HEK293 (cell line): ENCODE data around the gene PPM1E.

Experiments
- FEZF1 ChIP-seq: fragments of 450-650 bp; formaldehyde crosslinking; IDR thresholded peaks from 2 replicates; pipeline ENCODE4 v1.5.1; 2016; ENCODE audit warnings: missing biosample characterization, missing genetic modification characterization
- GFI1B ChIP-seq: fragments of 450-650 bp; formaldehyde crosslinking; IDR thresholded peaks from 2 replicates; pipeline ENCODE4 v1.5.1; 2016; ENCODE audit warnings: missing biosample characterization, missing genetic modification characterization
- GLIS1 ChIP-seq: fragments of 450-650 bp; formaldehyde crosslinking; IDR thresholded peaks from 2 replicates; pipeline ENCODE4 v1.5.1; 2016; ENCODE audit warnings: missing biosample characterization, missing genetic modification characterization
- SP3 ChIP-seq: fragments of 450-650 bp; formaldehyde crosslinking; IDR thresholded peaks from 2 replicates; pipeline ENCODE4 v1.5.1; 2016; ENCODE audit warnings: missing biosample characterization, missing genetic modification characterization
- ZBTB17 ChIP-seq: fragments of 450-650 bp; formaldehyde crosslinking; IDR thresholded peaks from 2 replicates; pipeline ENCODE4 v1.5.1; 2016; ENCODE audit warnings: missing biosample characterization, missing genetic modification characterization
- ZNF175 ChIP-seq: fragments of 450-650 bp; formaldehyde crosslinking; IDR thresholded peaks from 2 replicates; pipeline ENCODE4 v1.5.1; 2016; ENCODE audit warnings: missing biosample characterization, missing genetic modification characterization
- ZNF19 ChIP-seq: fragments of 450-650 bp; formaldehyde crosslinking; IDR thresholded peaks from 2 replicates; pipeline ENCODE4; 2016; ENCODE audit warnings: missing biosample characterization, missing genetic modification characterization, low read depth
- ZNF2 ChIP-seq: fragments of 450-650 bp; formaldehyde crosslinking; IDR thresholded peaks from 2 replicates; pipeline ENCODE4 v1.5.1; 2016; ENCODE audit warnings: missing biosample characterization, missing genetic modification characterization
- ZNF37A ChIP-seq: fragments of 450-650 bp; IDR thresholded peaks from 2 replicates; pipeline ENCODE4 v1.5.1; 2018; ENCODE audit warnings: missing biosample characterization, missing genetic modification characterization
- ZNF433 ChIP-seq: fragments of 450-650 bp; formaldehyde crosslinking; IDR thresholded peaks from 2 replicates; pipeline ENCODE4 v1.5.1; 2016; ENCODE audit warnings: missing biosample characterization, missing genetic modification characterization, low read depth
- ZNF513 ChIP-seq: fragments of 450-650 bp; IDR thresholded peaks from 2 replicates; pipeline ENCODE4 v1.5.1; 2018; ENCODE audit warnings: missing biosample characterization, missing genetic modification characterization
- ZNF624 ChIP-seq: fragments of 450-650 bp; formaldehyde crosslinking; IDR thresholded peaks from 2 replicates; pipeline ENCODE4 v1.5.1; 2017; ENCODE audit warnings: missing biosample characterization, missing genetic modification characterization
- ZNF677 ChIP-seq: fragments of 450-650 bp; IDR thresholded peaks from 2 replicates; pipeline ENCODE4 v1.5.0; 2018; ENCODE audit warnings: missing biosample characterization, mild to moderate bottlenecking, missing genetic modification characterization, moderate library complexity
- ZNF707 ChIP-seq: fragments of 450-650 bp; formaldehyde crosslinking; IDR thresholded peaks from 2 replicates; pipeline ENCODE4 v1.5.1; 2016; ENCODE audit warnings: missing biosample characterization, missing genetic modification characterization
- ZNF776 ChIP-seq: fragments of 450-650 bp; formaldehyde crosslinking; IDR thresholded peaks from 2 replicates; pipeline ENCODE4 v1.5.0; 2017; ENCODE audit warnings: missing biosample characterization, missing genetic modification characterization, borderline replicate concordance
- ZNF837 ChIP-seq: fragments of 450-650 bp; formaldehyde crosslinking; IDR thresholded peaks from 2 replicates; pipeline ENCODE4 v1.5.1; 2016; ENCODE audit warnings: missing biosample characterization, missing genetic modification characterization
- ZSCAN16 ChIP-seq: fragments of 450-650 bp; formaldehyde crosslinking; IDR thresholded peaks from 2 replicates; pipeline ENCODE4 v1.5.1; 2016; ENCODE audit warnings: missing biosample characterization, missing genetic modification characterization
- TF ChIP-seq, protein P1 (sequence below): fragments of 450-650 bp; formaldehyde crosslinking; IDR thresholded peaks from 2 replicates; pipeline ENCODE4 v1.5.0; 2017; ENCODE audit warnings: missing biosample characterization, missing genetic modification characterization, borderline replicate concordance
- TF ChIP-seq, protein P2 (sequence below): fragments of 450-650 bp; formaldehyde crosslinking; IDR thresholded peaks from 2 replicates; pipeline ENCODE4 v1.5.1; 2016; ENCODE audit warnings: missing biosample characterization, missing genetic modification characterization
- TF ChIP-seq, protein P3 (sequence below): fragments of 450-650 bp; formaldehyde crosslinking; conservative IDR thresholded peaks from 2 replicates; pipeline ENCODE4 v1.5.1; 2016; ENCODE audit warnings: low read depth, missing biosample characterization, missing genetic modification characterization
- TF ChIP-seq, protein P4 (sequence below): fragments of 450-650 bp; formaldehyde crosslinking; IDR thresholded peaks from 2 replicates; pipeline ENCODE4 v1.5.1; 2016; ENCODE audit warnings: missing biosample characterization, missing genetic modification characterization, borderline replicate concordance
- TF ChIP-seq, protein P5 (sequence below): fragments of 450-650 bp; formaldehyde crosslinking; IDR thresholded peaks from 2 replicates; pipeline ENCODE4 v1.5.1; 2017; ENCODE audit warnings: missing biosample characterization, missing genetic modification characterization

Gene PPM1E

GRCh38 chr17:58822148-58823050, 66.7 kb downstream of the PPM1E start (continued):
- TF ChIP-seq, protein P1, sequence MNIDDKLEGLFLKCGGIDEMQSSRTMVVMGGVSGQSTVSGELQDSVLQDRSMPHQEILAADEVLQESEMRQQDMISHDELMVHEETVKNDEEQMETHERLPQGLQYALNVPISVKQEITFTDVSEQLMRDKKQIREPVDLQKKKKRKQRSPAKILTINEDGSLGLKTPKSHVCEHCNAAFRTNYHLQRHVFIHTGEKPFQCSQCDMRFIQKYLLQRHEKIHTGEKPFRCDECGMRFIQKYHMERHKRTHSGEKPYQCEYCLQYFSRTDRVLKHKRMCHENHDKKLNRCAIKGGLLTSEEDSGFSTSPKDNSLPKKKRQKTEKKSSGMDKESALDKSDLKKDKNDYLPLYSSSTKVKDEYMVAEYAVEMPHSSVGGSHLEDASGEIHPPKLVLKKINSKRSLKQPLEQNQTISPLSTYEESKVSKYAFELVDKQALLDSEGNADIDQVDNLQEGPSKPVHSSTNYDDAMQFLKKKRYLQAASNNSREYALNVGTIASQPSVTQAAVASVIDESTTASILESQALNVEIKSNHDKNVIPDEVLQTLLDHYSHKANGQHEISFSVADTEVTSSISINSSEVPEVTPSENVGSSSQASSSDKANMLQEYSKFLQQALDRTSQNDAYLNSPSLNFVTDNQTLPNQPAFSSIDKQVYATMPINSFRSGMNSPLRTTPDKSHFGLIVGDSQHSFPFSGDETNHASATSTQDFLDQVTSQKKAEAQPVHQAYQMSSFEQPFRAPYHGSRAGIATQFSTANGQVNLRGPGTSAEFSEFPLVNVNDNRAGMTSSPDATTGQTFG = no peak
- TF ChIP-seq ZNF19 (tag by site-specific recombination) (peak; percentile 68; the same call in 1 of the 2 replicates), GLIS1 (no peak), ZNF837 (tag by site-specific recombination) (no peak), SP3 (tag by site-specific recombination) (peak; percentile 61), ZNF433 (tag by site-specific recombination) (peak; percentile 83), ZNF707 (tag by site-specific recombination) (no peak), ZNF2 (no peak), ZNF776 (no peak), ZNF513 (tag by site-specific recombination) (no peak), ZNF677 (no peak), ZNF37A (tag by site-specific recombination) (no peak), FEZF1 (tag by site-specific recombination) (no peak; the same call in 1 of the 2 replicates), ZNF175 (tag by site-specific recombination) (no peak), GFI1B (peak; percentile 56; the same call in 1 of the 2 replicates), ZNF624 (no peak), ZBTB17 (tag by site-specific recombination) (no peak), ZSCAN16 (tag by site-specific recombination) (no peak)
- TF ChIP-seq, protein P2, sequence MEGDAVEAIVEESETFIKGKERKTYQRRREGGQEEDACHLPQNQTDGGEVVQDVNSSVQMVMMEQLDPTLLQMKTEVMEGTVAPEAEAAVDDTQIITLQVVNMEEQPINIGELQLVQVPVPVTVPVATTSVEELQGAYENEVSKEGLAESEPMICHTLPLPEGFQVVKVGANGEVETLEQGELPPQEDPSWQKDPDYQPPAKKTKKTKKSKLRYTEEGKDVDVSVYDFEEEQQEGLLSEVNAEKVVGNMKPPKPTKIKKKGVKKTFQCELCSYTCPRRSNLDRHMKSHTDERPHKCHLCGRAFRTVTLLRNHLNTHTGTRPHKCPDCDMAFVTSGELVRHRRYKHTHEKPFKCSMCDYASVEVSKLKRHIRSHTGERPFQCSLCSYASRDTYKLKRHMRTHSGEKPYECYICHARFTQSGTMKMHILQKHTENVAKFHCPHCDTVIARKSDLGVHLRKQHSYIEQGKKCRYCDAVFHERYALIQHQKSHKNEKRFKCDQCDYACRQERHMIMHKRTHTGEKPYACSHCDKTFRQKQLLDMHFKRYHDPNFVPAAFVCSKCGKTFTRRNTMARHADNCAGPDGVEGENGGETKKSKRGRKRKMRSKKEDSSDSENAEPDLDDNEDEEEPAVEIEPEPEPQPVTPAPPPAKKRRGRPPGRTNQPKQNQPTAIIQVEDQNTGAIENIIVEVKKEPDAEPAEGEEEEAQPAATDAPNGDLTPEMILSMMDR (tag by site-specific recombination) = no peak
- TF ChIP-seq, protein P3, sequence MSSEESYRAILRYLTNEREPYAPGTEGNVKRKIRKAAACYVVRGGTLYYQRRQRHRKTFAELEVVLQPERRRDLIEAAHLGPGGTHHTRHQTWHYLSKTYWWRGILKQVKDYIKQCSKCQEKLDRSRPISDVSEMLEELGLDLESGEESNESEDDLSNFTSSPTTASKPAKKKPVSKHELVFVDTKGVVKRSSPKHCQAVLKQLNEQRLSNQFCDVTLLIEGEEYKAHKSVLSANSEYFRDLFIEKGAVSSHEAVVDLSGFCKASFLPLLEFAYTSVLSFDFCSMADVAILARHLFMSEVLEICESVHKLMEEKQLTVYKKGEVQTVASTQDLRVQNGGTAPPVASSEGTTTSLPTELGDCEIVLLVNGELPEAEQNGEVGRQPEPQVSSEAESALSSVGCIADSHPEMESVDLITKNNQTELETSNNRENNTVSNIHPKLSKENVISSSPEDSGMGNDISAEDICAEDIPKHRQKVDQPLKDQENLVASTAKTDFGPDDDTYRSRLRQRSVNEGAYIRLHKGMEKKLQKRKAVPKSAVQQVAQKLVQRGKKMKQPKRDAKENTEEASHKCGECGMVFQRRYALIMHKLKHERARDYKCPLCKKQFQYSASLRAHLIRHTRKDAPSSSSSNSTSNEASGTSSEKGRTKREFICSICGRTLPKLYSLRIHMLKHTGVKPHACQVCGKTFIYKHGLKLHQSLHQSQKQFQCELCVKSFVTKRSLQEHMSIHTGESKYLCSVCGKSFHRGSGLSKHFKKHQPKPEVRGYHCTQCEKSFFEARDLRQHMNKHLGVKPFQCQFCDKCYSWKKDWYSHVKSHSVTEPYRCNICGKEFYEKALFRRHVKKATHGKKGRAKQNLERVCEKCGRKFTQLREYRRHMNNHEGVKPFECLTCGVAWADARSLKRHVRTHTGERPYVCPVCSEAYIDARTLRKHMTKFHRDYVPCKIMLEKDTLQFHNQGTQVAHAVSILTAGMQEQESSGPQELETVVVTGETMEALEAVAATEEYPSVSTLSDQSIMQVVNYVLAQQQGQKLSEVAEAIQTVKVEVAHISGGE (tag by site-specific recombination) = peak; percentile 86
- TF ChIP-seq, protein P4, sequence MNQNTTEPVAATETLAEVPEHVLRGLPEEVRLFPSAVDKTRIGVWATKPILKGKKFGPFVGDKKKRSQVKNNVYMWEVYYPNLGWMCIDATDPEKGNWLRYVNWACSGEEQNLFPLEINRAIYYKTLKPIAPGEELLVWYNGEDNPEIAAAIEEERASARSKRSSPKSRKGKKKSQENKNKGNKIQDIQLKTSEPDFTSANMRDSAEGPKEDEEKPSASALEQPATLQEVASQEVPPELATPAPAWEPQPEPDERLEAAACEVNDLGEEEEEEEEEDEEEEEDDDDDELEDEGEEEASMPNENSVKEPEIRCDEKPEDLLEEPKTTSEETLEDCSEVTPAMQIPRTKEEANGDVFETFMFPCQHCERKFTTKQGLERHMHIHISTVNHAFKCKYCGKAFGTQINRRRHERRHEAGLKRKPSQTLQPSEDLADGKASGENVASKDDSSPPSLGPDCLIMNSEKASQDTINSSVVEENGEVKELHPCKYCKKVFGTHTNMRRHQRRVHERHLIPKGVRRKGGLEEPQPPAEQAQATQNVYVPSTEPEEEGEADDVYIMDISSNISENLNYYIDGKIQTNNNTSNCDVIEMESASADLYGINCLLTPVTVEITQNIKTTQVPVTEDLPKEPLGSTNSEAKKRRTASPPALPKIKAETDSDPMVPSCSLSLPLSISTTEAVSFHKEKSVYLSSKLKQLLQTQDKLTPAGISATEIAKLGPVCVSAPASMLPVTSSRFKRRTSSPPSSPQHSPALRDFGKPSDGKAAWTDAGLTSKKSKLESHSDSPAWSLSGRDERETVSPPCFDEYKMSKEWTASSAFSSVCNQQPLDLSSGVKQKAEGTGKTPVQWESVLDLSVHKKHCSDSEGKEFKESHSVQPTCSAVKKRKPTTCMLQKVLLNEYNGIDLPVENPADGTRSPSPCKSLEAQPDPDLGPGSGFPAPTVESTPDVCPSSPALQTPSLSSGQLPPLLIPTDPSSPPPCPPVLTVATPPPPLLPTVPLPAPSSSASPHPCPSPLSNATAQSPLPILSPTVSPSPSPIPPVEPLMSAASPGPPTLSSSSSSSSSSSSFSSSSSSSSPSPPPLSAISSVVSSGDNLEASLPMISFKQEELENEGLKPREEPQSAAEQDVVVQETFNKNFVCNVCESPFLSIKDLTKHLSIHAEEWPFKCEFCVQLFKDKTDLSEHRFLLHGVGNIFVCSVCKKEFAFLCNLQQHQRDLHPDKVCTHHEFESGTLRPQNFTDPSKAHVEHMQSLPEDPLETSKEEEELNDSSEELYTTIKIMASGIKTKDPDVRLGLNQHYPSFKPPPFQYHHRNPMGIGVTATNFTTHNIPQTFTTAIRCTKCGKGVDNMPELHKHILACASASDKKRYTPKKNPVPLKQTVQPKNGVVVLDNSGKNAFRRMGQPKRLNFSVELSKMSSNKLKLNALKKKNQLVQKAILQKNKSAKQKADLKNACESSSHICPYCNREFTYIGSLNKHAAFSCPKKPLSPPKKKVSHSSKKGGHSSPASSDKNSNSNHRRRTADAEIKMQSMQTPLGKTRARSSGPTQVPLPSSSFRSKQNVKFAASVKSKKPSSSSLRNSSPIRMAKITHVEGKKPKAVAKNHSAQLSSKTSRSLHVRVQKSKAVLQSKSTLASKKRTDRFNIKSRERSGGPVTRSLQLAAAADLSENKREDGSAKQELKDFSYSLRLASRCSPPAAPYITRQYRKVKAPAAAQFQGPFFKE (tag by site-specific recombination) = no peak
- TF ChIP-seq, protein P5, sequence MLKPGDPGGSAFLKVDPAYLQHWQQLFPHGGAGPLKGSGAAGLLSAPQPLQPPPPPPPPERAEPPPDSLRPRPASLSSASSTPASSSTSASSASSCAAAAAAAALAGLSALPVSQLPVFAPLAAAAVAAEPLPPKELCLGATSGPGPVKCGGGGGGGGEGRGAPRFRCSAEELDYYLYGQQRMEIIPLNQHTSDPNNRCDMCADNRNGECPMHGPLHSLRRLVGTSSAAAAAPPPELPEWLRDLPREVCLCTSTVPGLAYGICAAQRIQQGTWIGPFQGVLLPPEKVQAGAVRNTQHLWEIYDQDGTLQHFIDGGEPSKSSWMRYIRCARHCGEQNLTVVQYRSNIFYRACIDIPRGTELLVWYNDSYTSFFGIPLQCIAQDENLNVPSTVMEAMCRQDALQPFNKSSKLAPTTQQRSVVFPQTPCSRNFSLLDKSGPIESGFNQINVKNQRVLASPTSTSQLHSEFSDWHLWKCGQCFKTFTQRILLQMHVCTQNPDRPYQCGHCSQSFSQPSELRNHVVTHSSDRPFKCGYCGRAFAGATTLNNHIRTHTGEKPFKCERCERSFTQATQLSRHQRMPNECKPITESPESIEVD (tag by site-specific recombination) = no peak
